Superior temporal gyrus (tissue), 1 donor: ENCODE results near the gene NELFB.
"Not testable (repeated sequence)": the region's sequence is repeated elsewhere in the genome, so short reads cannot be mapped to it uniquely, and the experiment has no call there.

Source experiments
- DNase-seq: peaks from one replicate; pipeline ENCODE4 v3.0.0-alpha.2; 2016; ENCODE audit errors: extremely low spot score

Gene NELFB

DNA sequence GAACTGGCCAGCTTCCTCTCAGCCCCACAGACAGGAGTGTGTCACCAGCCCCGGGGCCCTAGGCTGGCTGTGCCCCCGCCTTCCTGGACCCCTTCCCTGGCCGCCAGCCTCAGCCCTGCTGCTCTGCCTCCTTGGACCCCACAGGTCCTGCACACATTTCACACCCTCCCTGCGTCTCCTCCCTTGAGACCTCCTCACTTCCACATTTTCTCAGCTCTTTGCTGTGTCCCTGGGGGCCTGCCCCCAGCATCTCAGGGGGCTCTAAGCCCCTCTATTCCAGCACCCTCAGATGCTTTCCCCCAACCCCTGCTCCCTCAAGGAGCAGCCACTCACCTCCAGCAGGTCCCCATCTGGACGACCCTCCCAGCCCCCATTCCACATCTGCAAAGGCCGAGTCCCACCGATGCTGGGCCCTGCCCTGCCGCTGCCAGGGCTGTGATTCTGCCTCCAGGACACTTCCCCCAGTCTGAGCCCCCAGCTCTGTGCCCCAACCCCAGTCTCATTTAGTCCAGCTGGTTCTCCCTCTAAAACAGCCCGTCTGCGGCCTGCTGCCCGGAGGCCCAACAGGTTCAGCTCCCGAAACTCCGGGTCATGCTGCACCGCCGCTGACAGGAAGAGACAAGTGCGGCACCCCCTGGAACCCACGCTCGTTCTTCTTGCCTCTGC is 20.2 kb upstream of the NELFB start:
- DNase-seq = no peak

DNA sequence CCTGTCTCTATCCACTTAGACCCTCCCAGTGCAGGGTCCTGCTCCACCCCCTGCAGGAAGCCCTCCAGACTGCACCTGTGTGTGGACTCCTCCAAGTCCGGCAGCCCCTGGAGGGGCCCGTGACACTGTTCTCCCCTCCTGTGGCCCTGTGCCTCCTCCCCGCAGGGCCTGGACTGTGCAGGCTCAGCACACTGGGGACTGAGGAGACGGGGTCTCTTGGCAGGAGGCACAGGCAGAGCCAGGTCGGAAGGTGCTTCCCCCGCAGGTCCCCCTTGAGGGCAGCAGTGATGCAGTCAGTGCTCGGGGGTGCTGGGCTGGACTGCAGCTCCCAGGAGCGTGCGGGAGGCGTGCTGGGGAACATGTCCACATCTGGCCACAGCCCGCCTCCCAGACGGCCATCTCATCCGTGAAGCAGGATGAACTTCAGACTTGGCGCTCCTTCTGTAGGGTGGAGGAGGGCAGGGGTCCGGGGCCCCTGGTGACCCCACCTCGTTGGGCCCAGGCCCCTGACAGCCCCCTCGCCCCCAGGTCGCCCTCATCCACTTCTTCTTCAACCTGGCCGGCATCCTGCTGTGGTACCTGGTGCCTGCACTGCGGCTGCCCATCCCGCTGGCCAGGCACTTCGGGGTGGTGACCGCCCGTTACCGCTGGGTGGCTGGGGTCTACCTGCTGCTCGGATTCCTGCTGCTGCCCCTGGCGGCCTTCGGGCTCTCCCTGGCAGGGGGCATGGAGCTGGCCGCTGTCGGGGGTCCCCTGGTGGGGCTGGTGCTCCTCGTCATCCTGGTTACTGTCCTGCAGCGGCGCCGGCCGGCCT is 19.5 kb upstream of the NELFB start:
- DNase-seq = no peak

DNA sequence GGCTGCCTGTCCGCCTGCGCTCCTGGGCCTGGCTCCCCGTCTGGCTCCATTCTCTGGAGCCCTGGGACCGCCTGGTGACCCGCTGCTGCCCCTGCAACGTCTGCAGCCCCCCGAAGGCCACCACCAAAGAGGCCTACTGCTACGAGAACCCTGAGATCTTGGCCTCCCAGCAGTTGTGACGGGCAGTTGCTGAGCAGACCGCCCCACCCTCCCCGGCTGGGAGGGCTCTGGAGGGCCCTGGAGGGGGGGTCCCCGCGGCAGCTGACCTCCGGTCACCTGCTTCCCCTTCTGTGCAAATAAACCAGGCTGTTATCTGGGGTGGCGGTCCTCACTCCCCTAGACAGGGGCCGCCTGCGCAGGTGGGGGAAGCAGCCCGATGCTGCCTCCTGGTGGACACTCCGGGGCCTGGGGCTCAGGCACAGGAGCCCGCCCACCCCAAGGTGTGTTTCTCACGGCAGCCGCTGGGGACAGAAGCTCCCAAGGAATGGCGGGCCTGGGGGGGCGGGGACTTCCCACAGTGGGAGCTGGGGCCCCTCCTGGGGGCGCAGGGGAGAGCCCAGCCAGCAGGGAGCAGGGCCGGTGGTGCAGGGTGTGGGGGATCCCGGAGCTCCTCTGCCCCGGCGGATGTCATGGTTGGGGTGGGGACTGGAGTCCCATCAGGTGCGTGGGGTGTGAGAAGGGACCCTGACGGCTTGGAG is 18.7 kb upstream of the NELFB start:
- peak; percentile 73 for DNase-seq

DNA sequence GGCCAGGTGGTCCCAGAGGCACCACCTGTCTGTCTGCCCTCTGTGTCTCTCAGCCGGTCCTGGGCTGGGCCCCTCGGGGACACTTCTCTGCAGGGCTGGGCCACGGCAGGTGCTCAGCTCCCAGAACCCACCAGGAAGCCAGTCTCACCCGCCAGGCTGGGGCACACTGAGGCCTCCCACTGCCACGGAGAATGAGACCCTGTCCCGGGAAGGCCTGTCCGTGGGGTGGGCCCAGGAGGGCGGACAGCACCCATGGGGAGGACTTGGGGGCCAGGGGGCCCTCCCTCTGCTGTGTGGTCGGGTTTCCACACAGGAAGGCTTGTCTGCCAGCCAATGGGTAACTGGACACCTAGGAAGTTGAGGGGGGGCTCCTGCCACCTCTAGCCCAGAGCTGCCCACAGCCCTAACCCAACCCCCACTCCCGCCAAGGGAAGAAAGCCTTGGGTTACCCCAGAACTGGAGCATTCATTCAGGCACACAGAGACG is 18.1 kb upstream of the NELFB start:
- DNase-seq = peak; percentile 14

DNA sequence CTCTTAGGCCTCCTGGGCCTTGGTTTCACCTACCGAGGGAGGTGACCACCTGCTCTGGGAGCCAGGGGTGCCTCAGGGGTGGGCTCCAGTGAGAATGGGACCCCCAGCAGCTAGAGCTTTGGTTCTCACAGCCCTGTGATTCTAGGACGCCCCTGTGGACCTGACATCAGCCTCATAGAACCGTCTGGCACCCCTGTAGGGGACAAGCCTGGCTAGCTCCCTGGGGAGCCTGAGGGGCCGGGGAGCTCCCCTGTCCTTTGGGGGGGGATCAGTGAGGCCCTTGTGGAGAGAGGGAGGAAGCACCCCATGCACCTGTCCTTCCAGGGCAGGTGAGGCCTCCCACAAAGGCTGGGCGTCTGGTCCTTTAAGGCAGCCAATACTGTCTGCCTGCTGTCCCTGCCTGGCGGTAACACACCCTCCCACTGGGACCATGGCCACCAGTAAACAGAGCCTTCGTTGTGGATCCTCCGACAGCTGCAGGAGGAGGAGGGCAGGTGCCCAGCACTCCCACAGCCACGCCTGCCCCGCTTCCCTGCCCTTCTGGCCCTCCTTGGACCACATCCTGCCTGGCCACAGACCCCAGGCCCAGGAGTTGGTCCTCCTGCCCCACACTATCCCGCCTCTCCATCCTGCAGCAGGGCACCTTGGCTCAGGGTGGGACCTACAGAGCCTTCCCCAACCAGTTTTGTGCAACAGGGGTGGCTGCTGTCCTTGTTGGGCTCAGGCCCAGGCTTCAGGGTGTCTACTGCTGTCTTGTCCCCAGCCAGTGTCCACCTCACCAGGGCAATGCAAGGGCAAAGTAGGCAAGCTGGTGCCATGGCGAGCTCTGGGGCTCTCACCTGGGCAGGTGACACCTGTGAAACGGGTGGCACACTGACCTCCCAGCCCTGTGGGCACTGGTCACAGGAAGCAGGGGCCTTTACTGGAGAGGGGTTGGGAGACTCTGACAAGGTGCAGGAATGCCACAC is 17.1 kb upstream of the NELFB start:
- peak; percentile 85 for DNase-seq

DNA sequence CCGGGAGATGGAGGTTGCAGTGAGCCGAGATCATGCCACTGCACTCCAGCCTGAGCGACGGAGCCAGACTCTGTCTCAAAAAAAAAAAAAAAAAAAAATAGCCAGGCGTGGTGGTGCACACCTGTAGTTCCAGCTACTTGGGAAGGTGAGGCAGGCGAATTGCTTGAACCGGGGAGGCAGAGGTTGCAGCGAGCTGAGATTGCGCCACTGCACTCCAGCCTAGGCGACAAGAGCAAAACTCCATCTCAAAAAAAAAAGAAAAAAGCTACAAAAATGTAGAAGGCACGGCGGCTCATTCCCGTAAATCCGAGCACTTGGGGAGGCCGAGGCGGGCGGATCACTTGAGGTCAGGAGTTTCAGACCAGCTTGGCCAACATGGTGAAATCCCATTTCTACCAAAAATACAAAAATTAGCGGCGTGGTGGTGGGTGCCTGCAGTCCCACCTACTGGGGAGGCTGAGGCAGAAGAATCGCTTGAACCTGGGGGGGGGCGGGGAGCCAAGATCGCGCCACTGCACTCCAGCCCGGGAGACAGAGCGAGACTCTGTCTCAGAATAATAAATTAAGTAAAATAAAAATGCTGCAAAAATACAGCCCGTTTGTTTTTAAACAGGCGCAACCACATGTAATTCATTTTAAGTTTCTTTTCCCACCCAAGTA is 15.5 kb upstream of the NELFB start:
- not testable (repeated sequence) for DNase-seq

DNA sequence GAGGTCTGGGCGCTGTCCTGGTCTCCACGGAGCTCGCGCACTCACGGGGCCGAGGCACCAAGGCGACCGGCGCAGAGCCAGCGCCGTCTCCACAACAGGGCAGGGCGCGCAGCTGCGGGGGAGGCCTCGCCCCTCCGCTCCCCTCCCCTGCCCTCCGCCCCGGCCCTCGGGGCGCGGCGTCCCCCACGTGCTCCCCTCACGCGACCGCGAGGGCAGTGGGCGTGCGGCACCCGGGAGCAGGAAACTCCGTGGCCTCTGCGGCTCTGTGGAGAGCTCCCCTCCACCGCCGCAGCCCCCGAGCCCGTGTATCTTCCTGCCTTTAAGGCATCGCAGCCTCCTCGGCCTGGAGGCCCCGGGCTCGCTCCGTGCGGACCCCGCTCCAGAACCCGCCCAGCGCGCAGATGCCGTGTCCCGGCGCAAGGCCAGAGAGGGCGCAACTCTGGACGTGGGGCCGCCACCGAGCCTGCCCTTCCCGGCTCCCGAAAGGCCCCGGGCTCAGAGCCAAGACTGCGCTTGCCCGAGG is 14.7 kb upstream of the NELFB start:
- peak; percentile 63 for DNase-seq

DNA sequence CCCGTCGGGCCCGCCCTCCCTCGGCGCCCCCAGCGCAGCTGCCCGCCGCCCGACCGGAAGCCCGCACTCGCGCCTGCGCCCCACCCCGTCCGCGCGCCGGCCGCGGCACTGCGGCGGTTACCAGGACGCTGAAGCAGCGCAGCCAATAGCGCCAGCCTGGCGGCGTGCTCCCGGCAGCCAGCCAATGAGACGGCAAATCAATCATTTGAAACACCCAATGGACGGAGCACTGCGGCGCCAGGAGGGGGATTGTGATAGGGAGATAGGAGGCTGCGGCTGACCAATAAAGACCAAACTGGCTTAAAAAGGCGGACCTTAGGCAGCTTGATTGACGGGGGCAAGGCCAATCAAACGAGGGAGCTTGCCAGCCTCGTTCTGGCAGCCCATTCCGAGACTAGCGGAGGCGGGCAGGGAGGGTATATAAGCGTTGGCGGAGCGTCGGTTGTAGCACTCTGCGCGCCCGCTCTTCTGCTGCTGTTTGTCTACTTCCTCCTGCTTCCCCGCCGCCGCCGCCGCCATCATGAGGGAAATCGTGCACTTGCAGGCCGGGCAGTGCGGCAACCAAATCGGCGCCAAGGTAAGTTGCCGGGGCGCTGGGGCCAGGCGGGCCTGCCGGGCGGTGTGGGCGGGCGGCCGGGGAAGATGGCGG is 14.2 kb upstream of the NELFB start, which contains the start of gene TUBB4B:
Gene TUBB4B, plus strand, starts transcription at position 447 of the 649 bp plus-strand sequence. Its CDS starts 74 bp downstream, at position 521.
- DNase-seq = peak; percentile 100

DNA sequence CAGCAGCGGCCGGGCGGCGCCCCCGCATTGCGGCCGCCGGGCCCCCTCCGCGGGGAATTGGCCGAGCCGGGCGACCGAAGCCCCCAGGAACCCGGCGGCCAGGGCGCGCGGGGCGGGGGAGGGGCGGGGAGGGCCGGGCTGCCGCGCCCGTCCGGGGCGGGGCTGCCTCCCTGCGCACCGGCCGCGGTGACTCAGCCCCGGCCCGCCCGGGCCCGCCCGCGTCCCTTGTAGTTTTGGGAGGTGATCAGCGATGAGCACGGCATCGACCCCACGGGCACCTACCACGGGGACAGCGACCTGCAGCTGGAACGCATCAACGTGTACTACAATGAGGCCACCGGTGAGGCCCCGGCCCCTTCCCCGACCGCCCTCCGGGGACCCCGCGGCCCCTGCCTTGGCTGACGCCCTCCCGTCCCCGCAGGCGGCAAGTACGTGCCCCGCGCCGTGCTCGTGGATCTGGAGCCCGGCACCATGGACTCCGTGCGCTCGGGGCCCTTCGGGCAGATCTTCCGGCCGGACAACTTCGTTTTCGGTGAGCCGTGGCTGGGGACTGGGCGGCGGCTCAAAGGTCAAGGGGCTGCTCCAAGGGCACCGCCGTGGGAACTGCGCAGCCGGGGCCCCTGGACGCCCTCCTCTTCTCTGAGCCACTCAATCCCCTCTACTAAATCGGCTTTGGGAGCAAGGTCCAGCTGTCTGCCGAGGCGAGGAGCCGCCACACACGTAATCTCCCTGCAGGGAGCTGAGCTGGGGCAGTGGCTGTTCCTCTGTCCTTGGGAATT is 13.4 kb upstream of the NELFB start:
- DNase-seq = no peak

DNA sequence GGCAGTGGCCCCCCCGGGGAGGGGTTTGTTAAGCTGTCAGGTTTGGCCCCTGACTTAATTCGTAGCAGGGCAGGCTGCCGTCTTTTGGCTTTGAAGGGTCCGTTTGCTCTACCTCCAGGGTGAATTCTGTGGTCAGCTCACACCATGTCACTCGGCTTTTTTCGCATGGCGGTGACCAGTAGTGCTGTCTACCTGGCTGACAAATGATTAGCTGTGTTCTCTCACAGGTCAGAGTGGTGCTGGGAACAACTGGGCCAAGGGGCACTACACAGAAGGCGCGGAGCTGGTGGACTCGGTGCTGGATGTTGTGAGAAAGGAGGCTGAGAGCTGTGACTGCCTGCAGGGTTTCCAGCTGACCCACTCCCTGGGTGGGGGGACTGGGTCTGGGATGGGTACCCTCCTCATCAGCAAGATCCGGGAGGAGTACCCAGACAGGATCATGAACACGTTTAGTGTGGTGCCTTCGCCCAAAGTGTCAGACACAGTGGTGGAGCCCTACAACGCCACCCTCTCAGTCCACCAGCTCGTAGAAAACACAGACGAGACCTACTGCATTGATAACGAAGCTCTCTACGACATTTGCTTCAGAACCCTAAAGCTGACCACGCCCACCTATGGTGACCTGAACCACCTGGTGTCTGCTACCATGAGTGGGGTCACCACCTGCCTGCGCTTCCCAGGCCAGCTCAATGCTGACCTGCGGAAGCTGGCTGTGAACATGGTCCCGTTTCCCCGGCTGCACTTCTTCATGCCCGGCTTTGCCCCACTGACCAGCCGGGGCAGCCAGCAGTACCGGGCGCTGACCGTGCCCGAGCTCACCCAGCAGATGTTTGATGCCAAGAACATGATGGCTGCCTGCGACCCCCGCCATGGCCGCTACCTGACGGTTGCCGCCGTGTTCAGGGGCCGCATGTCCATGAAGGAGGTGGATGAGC is 12.6 kb upstream of the NELFB start:
- peak; percentile 10 for DNase-seq

DNA sequence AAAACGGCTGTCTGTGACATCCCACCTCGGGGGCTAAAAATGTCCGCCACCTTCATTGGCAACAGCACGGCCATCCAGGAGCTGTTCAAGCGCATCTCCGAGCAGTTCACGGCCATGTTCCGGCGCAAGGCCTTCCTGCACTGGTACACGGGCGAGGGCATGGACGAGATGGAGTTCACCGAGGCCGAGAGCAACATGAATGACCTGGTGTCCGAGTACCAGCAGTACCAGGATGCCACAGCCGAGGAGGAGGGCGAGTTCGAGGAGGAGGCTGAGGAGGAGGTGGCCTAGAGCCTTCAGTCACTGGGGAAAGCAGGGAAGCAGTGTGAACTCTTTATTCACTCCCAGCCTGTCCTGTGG is 11.9 kb upstream of the NELFB start:
- not testable (repeated sequence) for DNase-seq

DNA sequence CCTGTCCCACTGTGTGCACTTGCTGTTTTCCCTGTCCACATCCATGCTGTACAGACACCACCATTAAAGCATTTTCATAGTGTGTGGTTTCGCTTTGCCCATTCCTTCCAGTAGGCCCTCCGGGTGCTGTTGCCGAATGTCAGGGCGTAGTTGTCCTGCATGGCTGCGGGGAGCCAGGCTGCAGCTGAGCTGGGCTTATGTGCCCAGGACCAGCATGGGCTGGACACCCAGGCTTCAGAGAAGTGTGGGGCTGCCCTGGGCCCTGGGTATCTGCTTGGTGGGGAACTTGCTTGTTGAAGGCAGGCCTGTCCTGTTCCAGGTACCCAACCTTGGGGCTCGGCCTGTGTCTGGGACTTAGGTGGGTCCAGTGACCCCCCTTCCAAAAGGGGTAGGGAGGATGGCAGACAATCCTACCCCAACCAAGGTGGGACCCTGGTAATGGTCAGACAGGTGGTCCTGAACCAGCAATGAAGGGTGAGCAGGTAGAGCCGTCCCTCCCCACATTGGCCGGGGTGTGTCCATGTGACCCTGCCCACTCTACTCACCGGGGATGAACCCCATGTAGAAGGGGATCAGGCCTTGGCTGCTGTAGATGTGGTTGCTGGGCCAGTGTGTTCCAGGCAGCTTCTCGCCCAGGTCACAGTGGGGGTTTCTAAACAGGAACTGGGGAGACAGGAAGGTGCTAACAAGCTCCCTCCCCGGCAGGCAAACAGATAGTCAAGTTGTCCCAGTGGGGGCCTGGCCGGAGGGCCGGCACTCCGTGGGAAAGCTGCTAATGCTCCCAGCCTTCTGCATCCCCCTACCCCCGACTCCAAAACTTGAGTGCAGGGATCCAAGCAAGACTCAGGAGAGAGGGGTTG is 11.3 kb upstream of the NELFB start:
- no peak for DNase-seq

DNA sequence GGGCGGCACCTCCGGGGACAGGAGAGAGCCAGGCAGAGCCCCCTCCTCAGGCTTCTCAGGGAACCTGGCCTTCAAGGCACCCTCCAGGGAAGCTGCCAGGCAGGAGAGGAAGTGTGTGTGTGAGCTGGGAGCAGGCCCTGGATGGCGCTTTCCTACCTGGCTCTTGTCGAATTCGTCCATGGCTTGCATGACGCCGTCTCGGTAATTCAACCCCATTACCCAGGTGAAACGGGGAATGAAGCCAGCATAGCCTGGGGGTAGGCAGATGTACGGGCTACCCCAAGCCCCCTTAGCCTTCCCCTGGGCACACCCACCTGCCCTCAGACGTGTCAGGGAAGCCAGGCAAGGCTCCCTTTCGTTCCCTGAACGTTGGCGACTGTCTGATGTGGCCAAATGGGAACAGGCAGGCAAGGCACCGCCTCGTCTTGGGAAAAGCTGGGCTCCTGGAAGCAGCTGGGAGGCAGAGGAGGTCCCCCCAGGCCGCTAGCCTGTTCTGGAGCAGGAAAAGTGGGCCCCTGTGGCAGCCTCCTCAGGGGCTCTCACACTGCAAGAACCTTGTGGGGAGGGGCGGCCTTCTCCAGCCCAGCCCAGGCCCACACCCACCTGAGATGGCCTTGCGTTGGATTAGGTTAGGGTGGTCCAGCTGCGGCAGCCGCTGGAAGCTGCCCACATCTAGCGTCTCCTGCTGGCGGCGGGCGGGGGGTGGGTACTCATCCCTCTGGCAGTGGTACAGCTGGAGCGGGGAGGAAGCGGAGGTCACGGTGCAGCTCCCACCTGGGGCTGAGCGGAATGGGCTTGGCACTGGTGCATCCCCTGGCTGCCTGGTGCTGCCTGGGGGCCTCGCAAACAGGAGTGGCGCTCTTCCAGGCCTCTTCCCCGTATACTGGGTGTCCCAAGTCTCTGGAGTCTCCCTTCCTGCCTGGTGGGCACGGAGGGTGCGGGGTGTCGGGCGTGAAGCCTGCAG is 10.4 kb upstream of the NELFB start:
- DNase-seq = no peak

DNA sequence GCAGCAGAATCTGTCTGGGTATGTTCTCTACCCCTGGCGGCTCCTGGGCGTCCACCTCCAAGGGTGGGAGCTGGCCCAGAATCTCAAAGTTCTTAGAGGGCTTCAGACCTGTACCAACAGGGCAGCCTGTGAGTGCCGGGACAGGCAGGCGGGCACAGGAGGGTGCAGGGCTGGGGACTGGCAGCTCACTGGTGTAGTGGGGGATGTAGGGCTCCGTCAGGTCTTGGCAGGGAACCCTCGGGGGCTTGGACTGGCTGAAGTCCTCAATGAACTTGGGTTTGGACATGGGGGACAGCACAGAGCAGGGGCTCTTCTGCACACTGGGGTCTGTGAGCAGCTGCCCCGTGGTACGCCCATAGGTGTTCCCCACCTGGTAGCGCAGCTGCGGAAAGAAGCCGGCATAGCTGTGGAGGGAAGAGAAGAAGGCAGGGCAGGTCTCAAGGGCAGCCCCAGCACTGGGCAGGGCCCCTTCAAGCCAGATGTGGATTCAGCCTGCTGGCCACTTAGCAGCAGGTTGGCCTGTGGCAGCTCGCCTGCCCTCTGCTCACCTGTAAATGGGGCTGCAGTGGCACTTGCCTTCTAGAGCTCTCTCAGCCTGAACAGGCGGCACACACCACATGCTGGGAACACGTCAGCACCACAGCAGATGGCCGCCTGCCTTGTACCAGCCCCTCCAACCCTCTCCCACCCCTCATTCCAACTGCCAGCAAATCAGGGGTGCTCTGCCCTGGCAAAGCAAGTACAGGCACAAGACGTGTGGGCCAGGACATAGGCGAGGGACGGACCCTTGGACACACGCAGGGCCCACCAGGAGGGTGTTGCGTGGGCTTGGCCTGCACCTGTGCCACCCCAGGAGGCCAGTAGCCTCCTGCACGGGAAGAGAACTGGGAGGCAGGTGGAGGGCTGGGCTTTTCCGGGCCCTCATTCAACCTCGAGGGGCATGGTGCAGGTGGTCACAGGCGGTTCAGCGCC is 9.4 kb upstream of the NELFB start:
- no peak for DNase-seq
